ENCODE measurements around the gene XRN2.
A peak's percentile ranks its signal among the peaks of the same experiment; 100 is the strongest.

XRN2 gene, protein sequence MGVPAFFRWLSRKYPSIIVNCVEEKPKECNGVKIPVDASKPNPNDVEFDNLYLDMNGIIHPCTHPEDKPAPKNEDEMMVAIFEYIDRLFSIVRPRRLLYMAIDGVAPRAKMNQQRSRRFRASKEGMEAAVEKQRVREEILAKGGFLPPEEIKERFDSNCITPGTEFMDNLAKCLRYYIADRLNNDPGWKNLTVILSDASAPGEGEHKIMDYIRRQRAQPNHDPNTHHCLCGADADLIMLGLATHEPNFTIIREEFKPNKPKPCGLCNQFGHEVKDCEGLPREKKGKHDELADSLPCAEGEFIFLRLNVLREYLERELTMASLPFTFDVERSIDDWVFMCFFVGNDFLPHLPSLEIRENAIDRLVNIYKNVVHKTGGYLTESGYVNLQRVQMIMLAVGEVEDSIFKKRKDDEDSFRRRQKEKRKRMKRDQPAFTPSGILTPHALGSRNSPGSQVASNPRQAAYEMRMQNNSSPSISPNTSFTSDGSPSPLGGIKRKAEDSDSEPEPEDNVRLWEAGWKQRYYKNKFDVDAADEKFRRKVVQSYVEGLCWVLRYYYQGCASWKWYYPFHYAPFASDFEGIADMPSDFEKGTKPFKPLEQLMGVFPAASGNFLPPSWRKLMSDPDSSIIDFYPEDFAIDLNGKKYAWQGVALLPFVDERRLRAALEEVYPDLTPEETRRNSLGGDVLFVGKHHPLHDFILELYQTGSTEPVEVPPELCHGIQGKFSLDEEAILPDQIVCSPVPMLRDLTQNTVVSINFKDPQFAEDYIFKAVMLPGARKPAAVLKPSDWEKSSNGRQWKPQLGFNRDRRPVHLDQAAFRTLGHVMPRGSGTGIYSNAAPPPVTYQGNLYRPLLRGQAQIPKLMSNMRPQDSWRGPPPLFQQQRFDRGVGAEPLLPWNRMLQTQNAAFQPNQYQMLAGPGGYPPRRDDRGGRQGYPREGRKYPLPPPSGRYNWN

DNA sequence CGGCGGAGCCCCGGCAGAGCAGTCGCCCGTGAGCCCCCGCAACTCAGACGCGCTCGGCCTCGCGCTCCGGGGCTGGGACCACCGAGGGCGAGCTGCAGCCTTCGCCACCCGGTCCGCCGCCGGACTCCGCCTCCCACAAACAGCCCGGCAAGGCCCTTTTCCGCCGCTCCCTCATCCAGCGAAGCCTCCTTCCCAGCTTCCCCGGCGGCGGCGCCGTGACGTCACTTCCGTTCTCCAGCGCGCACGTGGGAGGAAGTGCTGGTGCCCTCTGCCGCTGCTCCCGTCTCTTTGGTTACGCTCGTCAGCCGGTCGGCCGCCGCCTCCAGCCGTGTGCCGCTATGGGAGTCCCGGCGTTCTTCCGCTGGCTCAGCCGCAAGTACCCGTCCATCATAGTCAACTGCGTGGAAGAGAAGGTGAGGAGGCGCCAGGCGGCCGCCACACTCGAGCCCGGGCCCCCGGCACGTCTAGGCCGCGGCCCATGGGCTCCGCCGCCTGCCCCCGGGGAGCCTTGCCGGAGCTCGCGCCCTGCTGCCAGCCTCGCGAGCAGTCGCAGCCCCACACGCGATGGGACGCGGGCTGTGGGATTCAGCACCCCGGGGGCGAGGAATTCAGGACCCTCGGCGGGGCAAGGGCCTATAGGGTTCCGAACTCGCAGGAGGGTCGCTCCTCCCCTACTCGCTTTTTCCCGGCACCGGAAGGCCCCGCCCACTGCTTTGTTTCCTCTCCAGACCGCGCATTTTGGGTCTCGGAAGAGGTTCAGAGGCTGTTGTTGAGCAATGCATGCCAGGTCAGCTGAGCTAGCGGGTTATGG lies at the start of gene XRN2:
XRN2 (plus strand) TSS at position 271 of the 811 bp plus-strand sequence; CDS start at position 339, 68 bp downstream.
- DNase-seq (ENCODE audit: low read depth): peak; percentile 60

DNA sequence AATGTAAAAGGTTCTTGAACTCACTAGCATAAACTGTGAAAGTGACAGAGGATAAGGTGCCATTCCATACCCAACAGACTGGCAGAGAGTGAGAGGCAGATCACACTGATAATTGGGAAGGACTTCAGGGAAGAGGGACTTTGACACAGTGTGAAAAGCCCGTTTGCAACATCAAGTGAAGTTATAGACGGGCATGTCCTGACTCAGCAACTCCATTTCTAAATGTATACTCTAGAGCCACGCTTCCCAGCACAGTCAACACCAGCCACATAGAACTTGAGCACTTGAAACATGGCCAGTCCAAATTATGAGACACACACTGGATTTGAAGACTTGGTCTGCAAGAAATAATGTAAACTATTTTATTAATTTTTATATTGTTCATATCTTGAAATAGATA lies 45.9 kb upstream of the XRN2 start:
- DNase-seq (ENCODE audit: low read depth): no peak

DNA sequence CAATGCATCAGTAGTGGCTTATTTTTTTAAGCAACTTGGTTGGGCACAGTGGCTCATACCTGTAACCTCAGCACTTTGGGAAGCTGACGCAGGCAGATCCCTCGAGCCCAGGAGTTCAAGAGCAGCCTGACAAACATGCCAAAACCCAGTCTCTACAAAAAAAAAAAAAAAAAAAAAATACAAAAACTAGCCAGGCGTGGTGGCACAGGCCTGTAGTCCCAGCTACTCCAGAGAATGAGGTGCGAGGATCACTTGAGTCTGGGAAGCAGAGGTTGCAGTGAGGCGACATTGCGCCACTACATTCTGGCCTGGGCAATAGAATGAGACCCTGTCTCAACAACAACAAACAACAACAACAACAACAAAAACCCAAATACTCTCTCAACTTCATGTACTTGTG lies 44.7 kb upstream of the XRN2 start:
- no peak for DNase-seq (ENCODE audit: low read depth)

DNA sequence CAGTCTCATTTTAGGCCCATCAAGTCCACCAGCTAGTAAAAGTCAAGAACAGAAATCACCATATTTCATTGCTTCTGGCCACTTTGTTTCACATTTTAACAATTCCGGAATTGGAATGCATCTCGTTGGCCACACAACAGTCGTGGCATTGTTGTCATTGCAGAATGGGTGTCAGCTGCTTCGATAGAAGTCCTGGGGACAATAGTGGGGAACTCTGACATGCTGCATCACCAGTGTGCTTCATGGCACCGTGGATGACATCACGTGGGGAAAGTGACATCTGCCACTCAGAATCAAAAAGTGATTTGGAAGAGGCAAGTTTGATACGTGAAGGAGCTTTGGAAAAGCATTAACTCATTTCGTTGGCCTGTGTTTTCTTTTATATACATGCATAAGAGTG lies 43.8 kb upstream of the XRN2 start:
- no peak for DNase-seq (ENCODE audit: low read depth)

DNA sequence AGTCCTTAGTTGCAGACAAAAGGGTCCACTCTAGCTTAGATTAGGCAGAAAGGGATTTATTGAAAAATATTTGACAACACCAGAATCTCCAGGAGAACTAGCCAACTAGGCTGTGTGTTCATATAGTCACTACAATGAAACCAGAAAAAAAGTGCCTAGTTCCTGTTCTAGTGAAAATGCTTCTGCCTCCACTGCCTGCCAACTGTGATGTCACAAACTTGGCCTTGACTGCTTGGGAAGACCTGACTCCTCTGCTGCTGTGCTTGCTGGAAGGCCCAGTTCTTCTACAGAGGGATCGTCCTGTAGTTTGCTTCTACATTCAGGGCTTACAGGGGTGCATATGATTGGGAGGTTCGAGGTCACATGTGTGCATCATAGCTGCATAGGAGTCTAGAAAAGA lies 40.3 kb upstream of the XRN2 start:
- no peak for DNase-seq (ENCODE audit: low read depth)

DNA sequence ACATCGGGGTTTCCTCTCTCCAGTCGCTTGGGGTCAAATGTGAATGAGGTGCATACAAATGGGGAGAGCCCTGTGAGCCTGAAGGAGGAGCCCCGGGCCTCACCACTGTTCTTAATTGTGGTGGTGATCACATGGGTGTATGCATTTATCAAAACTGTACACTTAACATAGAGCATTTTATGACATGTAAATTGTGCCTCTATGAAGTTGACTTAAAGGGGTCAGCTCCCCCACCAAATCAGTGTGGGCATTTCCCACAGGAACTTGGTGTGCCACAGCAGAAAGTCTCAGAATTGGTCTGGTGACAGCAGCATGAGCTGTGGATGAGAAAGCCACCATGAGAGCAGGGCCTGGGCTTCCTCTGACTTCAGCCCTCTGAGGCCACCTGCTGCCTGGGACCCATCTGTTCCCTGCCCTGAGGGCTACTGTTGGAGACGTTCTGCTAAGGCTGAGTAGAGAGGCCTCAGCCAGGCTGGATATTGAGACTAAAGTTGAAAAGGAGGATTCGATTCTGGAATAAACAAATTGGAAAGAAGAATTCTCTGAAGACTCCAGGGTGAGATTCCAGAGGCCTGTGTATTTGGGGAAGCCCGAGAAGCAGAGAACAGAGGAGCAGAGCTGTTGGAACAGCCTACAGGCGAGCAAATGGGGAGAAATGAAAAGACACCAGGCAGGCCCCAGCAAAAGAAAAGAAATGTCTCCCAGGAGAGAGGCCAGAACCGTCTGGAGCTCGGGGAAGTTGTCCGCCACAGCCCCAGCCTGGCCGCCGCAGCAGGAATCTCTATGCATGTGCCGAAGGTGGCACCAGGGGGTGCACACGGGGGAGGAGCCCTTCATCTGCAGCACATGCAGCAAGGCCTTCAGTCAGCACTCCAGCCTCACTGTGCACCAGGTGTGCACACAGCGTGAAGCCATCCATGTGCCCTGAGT lies 37.6 kb upstream of the XRN2 start:
- DNase-seq (ENCODE audit: low read depth): no peak

DNA sequence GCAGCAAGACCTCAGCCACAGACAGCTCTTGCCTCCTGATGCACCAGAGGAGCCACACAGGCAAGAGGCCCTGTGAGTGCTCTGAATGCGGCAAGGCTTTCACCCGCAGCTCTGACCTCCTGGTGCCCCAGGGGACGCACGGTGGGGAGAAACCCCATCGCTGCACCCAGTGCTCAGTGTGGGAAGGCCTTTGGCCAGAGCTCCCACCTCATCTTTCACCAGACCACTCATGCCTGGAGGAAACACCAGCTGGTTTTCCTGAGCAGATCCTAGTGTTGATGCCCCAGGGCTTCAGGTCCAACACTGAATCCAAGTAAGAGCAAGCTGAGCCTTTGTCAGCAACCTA lies 37.0 kb upstream of the XRN2 start:
- DNase-seq (ENCODE audit: low read depth): no peak

DNA sequence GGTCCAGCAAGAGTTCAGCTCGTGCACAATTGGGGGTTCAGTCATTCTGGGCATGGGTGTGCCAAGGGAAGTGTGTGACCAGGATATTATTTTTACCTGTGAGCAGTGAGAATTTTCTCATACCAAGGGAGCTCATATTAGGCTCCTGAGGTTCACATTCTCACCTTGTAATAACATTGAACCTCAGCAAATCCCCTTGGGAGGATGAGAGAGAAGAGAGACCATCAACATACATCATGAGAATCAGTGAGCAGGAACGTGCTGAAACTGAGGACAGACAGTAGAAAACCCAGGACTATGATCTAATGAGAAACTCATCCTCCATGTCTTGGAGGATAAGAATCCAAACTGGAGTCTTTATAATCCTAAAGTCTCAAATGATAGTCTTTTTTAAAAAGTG lies 33.4 kb upstream of the XRN2 start:
- no peak for DNase-seq (ENCODE audit: low read depth)

DNA sequence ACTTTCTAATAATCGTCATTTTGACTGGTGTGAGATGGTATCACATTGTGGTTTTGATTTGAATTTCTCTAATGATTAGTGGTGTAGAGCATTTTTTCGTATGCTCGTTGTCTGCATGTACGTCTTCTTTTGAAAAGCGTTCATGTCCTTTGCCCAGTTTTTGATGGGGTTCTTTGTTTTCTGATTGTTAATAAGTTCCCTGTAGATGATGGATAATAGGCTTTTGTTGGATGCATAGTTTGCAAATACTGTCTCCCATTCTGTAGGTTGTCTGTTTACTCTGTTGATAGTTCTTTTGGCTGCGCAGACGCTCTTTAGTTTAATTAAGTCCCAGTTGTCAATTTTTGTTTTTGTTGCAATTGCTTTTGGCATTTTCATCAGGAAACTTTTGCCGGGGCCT lies 32.3 kb upstream of the XRN2 start:
- DNase-seq (ENCODE audit: low read depth): no peak

DNA sequence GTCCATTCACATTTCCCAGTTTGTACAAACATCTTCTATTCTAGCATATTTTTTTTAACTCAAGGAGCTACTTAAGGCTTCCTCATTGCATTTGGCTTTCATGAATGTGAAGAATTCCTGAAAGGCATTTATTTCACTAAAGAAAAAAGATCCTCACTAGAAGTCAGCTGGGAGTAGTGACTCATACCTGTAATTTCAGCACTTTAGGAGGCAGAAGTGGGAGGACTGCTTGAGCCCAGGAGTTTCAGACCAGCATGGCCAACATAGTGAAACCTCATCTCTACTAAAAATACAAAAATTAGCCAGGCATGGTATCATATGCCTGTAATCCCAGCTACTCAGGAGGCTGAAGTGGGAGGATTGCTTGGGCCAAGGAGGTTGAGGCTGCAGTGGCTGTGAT lies 30.9 kb upstream of the XRN2 start:
- DNase-seq (ENCODE audit: low read depth): peak; percentile 17

DNA sequence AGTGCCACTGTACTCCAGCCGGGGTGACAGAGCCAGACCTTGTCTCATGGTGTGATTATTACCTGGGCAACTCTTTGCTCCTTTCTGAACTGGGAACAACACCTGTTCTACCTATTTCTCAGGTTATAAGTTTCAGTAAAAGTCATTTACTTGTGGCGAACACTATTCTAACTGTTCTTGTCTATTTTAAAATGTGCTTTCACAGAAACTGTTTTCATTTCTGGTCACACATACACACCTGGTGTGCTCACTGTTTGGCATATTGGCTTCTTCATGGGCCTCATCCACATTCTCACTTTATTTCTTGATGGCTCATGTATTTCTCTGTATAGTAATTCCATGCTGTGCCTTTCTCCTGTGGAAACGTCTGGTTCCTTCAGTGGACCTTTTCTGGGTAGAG lies 30.5 kb upstream of the XRN2 start:
- no peak for DNase-seq (ENCODE audit: low read depth)

DNA sequence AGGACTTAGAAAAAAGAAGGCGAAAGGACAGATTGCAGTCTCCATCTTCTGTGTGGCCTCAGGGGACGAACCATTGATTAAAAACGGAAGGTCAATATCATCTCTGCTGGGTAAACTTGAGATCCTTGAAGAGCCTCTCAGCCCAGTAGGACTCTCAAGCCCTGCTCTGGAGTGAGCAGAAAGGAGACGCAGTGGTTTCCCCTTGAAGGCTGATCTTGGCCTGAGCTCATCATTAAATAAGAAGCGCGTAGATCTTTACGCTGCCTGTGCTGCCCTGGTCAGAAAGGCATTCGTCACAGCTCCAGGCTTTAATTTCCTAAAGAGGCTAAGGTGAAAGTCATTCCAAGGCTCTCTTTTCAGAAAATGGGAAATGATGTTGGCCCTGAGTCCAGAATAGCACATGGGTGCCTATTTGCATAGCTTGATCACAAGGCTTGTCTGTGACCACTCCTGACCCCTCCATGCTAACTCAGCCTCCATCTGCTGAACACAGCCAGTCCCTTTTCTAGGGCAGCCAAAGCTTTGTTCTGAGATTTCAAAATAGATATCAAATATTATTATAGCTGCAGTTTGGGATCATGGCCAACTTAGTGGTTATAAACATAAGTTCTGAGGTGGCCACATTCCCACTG lies 29.3 kb upstream of the XRN2 start:
- DNase-seq (ENCODE audit: low read depth): no peak

DNA sequence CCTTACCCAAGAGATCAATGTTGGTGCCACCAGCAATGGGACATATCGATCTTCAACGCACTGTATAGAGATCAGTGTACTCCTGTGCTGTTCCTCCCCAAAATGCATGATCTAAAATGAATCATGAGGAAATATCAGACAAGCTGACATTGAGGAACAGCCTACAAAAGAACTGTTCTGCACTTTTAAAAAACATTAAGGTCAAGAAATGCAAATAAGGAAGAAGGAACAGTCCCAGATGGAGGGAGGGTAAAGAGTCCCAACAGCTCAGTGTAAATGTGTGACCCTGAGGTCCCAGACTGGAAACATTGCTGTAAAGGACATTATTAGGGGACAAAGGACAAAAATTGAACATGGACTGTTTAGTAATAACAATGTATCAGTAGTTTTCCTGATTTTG lies 24.3 kb upstream of the XRN2 start:
- no peak for DNase-seq (ENCODE audit: low read depth)

DNA sequence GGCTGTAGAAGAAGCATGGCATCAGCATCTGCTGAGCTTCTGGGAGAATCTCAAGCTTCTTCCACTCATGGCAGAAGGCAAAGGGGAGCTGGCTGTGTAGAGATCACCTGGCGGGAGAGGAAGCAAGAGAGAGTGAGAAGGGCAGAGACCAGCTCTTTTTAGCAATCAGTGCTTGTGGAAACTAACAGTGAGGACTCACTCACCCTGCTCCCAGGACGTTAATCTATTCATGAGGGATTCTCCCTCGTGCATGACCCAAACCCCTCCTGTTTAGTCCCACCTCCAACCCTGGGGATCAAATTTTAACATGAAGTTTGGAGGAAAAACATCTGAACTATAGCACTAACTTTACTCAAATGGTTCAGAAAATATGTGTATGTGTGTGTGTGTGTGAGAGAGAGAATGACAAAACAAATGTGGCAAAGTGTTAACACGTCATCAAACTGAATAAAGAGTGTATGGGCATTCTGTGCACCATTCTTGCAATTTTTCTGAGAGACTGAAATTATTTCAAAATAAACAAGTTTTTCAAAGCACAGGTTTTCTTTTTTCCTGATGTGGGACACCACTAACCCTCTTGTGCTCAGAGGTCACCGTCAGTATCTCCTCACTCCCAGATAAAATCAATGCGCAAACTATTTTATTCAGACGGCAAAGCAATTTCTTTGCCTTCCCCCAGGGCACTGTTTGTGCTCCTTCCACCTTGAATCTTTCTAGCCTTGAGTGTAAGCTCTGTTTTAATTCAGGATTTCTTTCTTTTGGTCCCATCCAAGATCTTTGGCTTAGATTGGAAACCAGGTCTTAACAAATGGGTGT lies 23.2 kb upstream of the XRN2 start:
- no peak for DNase-seq (ENCODE audit: low read depth)

DNA sequence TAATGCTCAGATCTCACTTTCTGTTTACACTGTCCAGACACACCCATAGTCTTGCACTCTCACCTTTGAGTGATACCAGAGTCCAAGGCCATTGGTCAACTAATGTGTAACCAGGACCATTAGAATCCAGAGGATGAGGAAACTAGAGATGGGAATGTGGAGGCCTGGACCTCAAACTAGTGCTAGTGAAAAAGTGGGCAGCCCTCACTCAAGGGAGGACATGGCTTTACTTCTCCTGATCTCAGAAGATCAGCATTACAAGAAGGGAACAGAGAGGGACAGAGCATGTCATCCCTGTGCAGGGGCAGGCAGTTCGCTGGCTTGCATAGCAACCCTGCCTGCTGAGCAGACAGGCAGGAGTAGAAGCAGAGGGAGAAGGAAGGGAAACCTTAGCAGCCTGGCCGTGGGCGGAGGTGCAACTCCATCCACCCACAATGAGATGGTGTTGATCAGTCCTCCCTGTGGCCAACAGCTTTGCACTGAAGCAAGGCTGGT lies 22.6 kb upstream of the XRN2 start:
- DNase-seq (ENCODE audit: low read depth): no peak

DNA sequence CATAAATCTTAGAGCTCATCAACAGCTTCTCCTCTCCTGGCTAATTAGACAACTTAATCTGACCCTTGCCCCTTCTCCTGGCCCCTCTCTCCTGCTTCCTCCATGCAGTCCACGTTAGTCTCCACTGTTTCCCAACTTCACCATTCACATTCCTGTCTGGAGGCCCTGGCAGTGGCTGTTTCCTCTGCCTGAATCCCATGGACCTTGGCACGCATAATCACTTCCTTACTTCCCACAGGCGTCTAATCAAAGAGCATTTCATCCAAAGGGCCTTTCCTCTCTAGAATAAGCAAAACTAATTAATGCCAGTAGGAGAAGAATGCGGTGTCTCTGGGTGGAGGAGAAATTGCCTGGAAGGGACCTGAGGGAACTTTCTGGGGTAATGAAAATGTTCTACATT lies 16.4 kb upstream of the XRN2 start:
- no peak for DNase-seq (ENCODE audit: low read depth)

DNA sequence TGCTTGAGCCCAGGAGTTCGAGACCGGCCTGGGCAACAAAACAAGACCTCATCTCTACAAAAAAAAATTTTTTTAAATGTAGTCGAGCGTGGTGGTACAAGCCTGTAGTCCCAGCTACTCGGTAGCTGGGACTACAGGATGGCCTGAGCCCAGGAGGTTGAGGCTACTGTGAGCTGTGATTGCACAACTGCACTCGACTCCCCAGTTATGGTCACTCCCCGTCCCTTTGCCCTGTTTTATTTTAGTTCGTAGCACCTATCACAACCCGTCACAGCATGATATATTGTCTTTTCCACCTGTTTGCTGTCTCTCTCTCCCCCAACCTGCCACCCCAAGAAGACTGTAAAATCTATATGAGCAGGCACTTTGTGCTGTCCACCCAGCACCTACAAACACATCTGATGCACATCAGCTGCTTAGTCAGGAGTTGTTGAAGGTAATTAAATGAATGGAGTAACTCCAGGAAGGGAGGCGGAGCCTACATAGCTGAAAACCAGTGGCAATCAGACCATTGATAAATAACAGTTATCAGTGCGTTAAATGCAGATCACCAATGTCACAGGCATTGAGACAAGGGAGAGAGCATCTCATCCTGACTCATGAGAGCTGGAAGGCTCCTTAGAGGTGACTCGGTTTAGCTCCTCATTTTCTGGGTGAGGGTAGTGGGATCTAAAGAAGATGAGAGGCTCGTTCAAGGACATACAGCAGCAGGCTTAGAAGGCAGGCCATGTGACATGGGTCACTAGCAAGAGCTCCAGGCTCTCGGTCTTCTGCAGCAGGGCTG lies 14.4 kb upstream of the XRN2 start:
- DNase-seq (ENCODE audit: low read depth): no peak

DNA sequence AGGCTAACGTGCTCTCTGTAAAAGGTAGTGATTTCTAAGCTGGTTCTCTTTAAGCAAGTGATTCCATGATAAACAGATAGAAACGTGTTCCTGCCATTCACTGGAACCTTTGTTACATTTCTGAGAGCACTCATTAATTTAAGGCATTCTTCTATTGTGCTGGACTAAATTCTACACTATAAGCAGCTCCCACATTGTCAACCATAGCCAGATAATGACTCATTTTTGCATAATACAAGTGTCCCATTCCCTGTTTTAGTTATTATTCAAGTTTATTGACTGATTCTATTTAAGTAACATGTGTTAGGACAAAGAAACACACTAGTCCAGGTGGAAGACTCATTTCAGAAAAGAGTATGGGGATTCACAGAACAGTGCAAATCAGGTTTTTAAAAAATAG lies 13.5 kb upstream of the XRN2 start:
- no peak for DNase-seq (ENCODE audit: low read depth)

DNA sequence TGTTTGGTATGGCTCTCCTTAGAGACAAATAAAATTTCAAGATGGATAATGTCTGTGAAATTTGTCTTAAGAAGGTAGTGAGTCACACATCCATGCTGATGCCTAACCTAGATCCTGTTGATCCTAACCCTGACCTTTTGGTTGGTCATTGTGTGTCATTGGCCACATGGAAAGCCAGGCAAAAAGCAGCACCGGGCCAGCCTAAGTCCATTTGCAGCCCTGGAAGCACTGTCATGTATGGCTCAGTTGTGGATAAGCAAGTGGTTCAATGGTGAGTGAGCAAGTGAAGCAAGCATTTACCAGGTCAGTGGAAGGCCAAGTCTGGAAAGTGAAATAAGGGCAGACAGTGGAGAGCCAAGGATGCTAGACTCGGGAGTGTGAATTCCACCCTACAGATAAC lies 12.1 kb upstream of the XRN2 start:
- no peak for DNase-seq (ENCODE audit: low read depth)

All from non-pigmented ciliary epithelial cell (primary cell).